Measurements from ENCODE around the gene MAP2K1. TPM values are rescaled to one million over a fixed set of nuclear protein-coding genes. Genes with fewer than 3 reads are reported as not detected.

MAP2K1 gene
- total and polyA plus RNA-seq, 2 donors (not counting 1 experiment from before 2014, with no cell fraction given) = 32.9 to 40.0 TPM

DNA sequence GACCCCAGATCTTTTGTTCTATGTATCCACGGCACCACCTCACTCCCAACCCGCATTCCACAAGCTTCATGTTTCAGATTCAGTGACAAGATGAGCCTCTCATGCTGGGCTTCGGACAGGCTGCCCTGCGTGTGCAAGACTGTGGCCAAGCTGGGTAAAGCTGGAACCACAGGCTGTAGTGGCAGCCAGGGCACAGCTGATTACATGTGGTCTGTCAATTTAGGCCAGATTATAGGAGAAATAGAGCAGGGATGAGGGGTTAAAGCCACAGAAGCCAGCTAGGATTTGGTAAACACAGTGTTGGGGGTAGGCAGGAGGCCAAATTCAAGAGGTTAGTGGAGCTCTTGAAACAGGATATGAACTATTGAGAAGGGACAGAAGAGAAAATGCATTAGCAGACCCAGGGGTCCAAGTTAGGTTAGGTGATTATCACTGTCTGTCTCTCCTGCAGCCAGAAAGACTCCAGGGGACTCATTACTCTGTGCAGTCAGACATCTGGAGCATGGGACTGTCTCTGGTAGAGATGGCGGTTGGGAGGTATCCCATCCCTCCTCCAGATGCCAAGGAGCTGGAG, 97.9 kb downstream of the MAP2K1 start:
- H3K36me3 ChIP-seq (ENCODE audit: control insufficient read depth, insufficient read depth, low read length) = peaks cover 4% of the 10 kb centered on the region
- H3K79me2 ChIP-seq (ENCODE audit: control insufficient read depth, insufficient read depth, low read length) = no peaks in the 10 kb centered on the region
- DNase-seq (ENCODE audit: low read depth in 2 of 2) = no peak

DNA sequence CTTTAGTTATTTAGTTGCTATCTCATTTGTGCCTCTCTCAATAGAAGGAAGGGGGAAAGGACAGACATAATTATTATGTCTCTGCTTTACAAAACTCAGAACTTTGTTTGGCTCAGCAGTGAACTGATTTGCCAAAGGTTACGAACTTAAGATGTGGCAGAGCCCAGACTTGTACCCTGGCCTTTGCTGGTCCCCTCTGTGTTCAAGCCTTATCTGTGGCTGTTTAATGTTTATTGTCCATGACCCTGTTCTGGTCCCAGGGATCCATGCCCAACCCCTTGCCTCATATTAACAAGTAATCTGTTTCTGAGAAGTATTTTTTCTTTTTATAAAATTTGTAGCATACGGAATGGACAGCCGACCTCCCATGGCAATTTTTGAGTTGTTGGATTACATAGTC, 100.2 kb downstream of the MAP2K1 start:
- no peaks in the 10 kb centered on the region for H3K27me3 ChIP-seq (ENCODE audit: control insufficient read depth, insufficient read depth, low read length)
- no peak overlapping the region for H3K4me3 ChIP-seq (replicated peaks in 1 of 4; ENCODE audit: control extremely low read depth in 1 of 4, insufficient read depth in 1 of 4, low read depth in 3 of 4, low read length in 4 of 4)
- no peak overlapping the region for H3K27ac ChIP-seq (ENCODE audit: insufficient read depth, low read length)
- no peak overlapping the region for H2AFZ ChIP-seq (ENCODE audit: low read length)
- no peaks in the 10 kb centered on the region for H4K20me1 ChIP-seq (ENCODE audit: control insufficient read depth, extremely low read depth, insufficient read depth, low read length)
- no peak for DNase-seq (ENCODE audit: low read depth in 2 of 2)
- TF ChIP-seq EZH2 (IDR thresholded peaks at IDR 0.05; ENCODE audit: low read length, missing control alignments) = no peak
- TF ChIP-seq, protein P1, sequence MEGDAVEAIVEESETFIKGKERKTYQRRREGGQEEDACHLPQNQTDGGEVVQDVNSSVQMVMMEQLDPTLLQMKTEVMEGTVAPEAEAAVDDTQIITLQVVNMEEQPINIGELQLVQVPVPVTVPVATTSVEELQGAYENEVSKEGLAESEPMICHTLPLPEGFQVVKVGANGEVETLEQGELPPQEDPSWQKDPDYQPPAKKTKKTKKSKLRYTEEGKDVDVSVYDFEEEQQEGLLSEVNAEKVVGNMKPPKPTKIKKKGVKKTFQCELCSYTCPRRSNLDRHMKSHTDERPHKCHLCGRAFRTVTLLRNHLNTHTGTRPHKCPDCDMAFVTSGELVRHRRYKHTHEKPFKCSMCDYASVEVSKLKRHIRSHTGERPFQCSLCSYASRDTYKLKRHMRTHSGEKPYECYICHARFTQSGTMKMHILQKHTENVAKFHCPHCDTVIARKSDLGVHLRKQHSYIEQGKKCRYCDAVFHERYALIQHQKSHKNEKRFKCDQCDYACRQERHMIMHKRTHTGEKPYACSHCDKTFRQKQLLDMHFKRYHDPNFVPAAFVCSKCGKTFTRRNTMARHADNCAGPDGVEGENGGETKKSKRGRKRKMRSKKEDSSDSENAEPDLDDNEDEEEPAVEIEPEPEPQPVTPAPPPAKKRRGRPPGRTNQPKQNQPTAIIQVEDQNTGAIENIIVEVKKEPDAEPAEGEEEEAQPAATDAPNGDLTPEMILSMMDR (conservative IDR thresholded peaks at IDR 0.05 in 1 of 2, IDR thresholded peaks at IDR 0.05 in 1 of 2; ENCODE audit: low read depth in 1 of 2, low read length in 2 of 2) = no peak
- no peak overlapping the region for H3K4me2 ChIP-seq (ENCODE audit: extremely low read depth, insufficient read depth, low read length)
- peaks cover 10% of the 10 kb centered on the region for H3K36me3 ChIP-seq (ENCODE audit: control insufficient read depth, insufficient read depth, low read length)
- no peak overlapping the region for H3K9ac ChIP-seq (ENCODE audit: insufficient read depth, low read length)
- H3K9me3 ChIP-seq (ENCODE audit: control insufficient read depth, insufficient read depth, low read depth, low read length) = no peaks in the 10 kb centered on the region
- H3K79me2 ChIP-seq (ENCODE audit: control insufficient read depth, insufficient read depth, low read length) = no peaks in the 10 kb centered on the region
- no peaks in the 10 kb centered on the region for H3K4me1 ChIP-seq (ENCODE audit: control insufficient read depth, extremely low read depth, insufficient read depth, low read length)

More for the DNA sequence above, 97.9 kb downstream of the MAP2K1 start:
- no peaks in the 10 kb centered on the region for H3K9me3 ChIP-seq (ENCODE audit: control insufficient read depth, insufficient read depth, low read depth, low read length)
- no peaks in the 10 kb centered on the region for H4K20me1 ChIP-seq (ENCODE audit: control insufficient read depth, extremely low read depth, insufficient read depth, low read length)
- no peak overlapping the region for H3K4me3 ChIP-seq (replicated peaks in 1 of 4; ENCODE audit: control extremely low read depth in 1 of 4, insufficient read depth in 1 of 4, low read depth in 3 of 4, low read length in 4 of 4)
- no peak overlapping the region for H3K27ac ChIP-seq (ENCODE audit: insufficient read depth, low read length)
- no peaks in the 10 kb centered on the region for H3K4me1 ChIP-seq (ENCODE audit: control insufficient read depth, extremely low read depth, insufficient read depth, low read length)
- no peak overlapping the region for H2AFZ ChIP-seq (ENCODE audit: low read length)
- no peak overlapping the region for H3K9ac ChIP-seq (ENCODE audit: insufficient read depth, low read length)
- TF ChIP-seq, protein P1 (conservative IDR thresholded peaks at IDR 0.05 in 1 of 2, IDR thresholded peaks at IDR 0.05 in 1 of 2; ENCODE audit: low read depth in 1 of 2, low read length in 2 of 2) = no peak
- no peak for TF ChIP-seq EZH2 (IDR thresholded peaks at IDR 0.05; ENCODE audit: low read length, missing control alignments)
- H3K4me2 ChIP-seq (ENCODE audit: extremely low read depth, insufficient read depth, low read length) = no peak overlapping the region
- H3K27me3 ChIP-seq (ENCODE audit: control insufficient read depth, insufficient read depth, low read length) = no peaks in the 10 kb centered on the region

DNA sequence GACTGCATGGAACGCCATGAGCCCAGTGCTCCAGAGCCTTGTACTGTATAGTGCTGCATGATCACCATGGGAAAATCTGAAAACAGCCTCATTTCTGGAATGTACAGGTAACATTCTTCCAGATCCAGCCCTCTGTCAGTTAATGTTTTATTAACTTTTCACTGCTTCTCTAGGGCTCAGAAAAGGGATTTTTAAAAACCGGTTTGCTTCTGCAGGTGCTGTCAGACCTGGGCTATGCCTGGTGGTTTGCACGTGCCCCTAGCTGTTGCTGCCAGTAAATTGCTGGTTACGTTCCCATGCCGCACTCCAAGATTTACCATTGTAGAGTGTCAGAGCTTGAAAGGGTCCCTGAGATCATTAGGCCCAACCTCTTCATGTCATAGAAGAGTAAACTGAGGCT, 101.8 kb downstream of the MAP2K1 start:
- TF ChIP-seq, protein P1 (conservative IDR thresholded peaks at IDR 0.05 in 1 of 2, IDR thresholded peaks at IDR 0.05 in 1 of 2; ENCODE audit: low read depth in 1 of 2, low read length in 2 of 2) = no peak
- TF ChIP-seq EZH2 (IDR thresholded peaks at IDR 0.05; ENCODE audit: low read length, missing control alignments) = no peak
- Histone ChIP-seq H3K4me1 (ENCODE audit: control insufficient read depth, extremely low read depth, insufficient read depth, low read length) (no peaks in the 10 kb centered on the region), H3K9me3 (ENCODE audit: control insufficient read depth, insufficient read depth, low read depth, low read length) (no peaks in the 10 kb centered on the region), H3K9ac (ENCODE audit: insufficient read depth, low read length) (no peak overlapping the region), H3K79me2 (ENCODE audit: control insufficient read depth, insufficient read depth, low read length) (no peaks in the 10 kb centered on the region), H2AFZ (ENCODE audit: low read length) (no peak overlapping the region), H3K4me2 (ENCODE audit: extremely low read depth, insufficient read depth, low read length) (no peak overlapping the region), H3K27ac (ENCODE audit: insufficient read depth, low read length) (no peak overlapping the region), H3K36me3 (ENCODE audit: control insufficient read depth, insufficient read depth, low read length) (peaks cover 11% of the 10 kb centered on the region), H3K4me3 (replicated peaks in 1 of 4; ENCODE audit: control extremely low read depth in 1 of 4, insufficient read depth in 1 of 4, low read depth in 3 of 4, low read length in 4 of 4) (no peak overlapping the region), H3K27me3 (ENCODE audit: control insufficient read depth, insufficient read depth, low read length) (no peaks in the 10 kb centered on the region), H4K20me1 (ENCODE audit: control insufficient read depth, extremely low read depth, insufficient read depth, low read length) (no peaks in the 10 kb centered on the region)
- no peak for DNase-seq (ENCODE audit: low read depth in 2 of 2)

All from fibroblast of lung (primary cell).